NB4 (cell line): ENCODE measurements around the gene ZNF581.

Experiments used
- CTCF ChIP-seq: IDR thresholded peaks from one replicate; pipeline ENCODE4 v1.5.1; 2012; ENCODE audit warnings: low read depth, low read length
- POLR2A ChIP-seq: IDR thresholded peaks from 2 replicates; pipeline ENCODE4 v1.6.1; 2011; ENCODE audit warnings: mild to moderate bottlenecking; ENCODE audit not compliant: insufficient read length; ENCODE audit errors: extremely low read depth

- TF ChIP-seq POLR2A (no peak), CTCF (no peak)
These were observed 6.7 kb downstream of the ZNF581 start for GRCh38 chr19:55650126-55650557.
